Uterus (tissue), 4 donors: ENCODE data around the gene ADORA2A. TPM values are rescaled to one million over a fixed set of nuclear protein-coding genes. Genes with fewer than 3 reads are reported as not detected.
A peak's percentile ranks its signal among the peaks of the same experiment; 100 is the strongest.

Experiments
- DNase-seq, 2 donors: peaks; one replicate each; pipeline ENCODE4 v3.0.0-alpha.2; 2019 to 2020
- H3K27ac ChIP-seq, 2 donors: fragments of 200-600 bp; sonication (generic); 1 replicate in 1 of 2; 2 replicates in 1 of 2; pipeline ENCODE4 v1.5.1; 2016 to 2018
- H3K27me3 ChIP-seq, 2 donors: fragments of 200-600 bp; sonication (generic); one replicate each; pipeline ENCODE4 v1.5.1; 2018 to 2019; ENCODE audit warnings: control low read depth in 1 of 2
- H3K36me3 ChIP-seq, 2 donors: fragments of 200-600 bp; sonication (generic); one replicate each; pipeline ENCODE4 v1.5.1; 2019; ENCODE audit warnings: control low read depth in 1 of 2
- H3K4me1 ChIP-seq, 2 donors: fragments of 200-600 bp; sonication (generic); one replicate each; pipeline ENCODE4 v1.5.1; 2018 to 2019; ENCODE audit warnings: control low read depth in 1 of 2
- H3K4me3 ChIP-seq, 2 donors: fragments of 200-600 bp; sonication (generic); 1 replicate in 1 of 2; 2 replicates in 1 of 2; pipeline ENCODE4 v1.5.1; 2018 to 2019; ENCODE audit warnings: mild to moderate bottlenecking in 1 of 2
- H3K9me3 ChIP-seq, 2 donors: fragments of 200-600 bp; sonication (generic); one replicate each; pipeline ENCODE4 v1.5.1; 2019; ENCODE audit warnings: control low read depth in 1 of 2
- POLR2A ChIP-seq, 2 donors: fragments of 450-650 bp; IDR thresholded peaks; one replicate each; pipeline ENCODE4 v1.6.1; 2016; ENCODE audit warnings: antibody characterized with exemption in 2 of 2, mild to moderate bottlenecking in 1 of 2, moderate library complexity in 1 of 2
- intact Hi-C: fragments of 100-400 bp; cut with DNase I; formaldehyde crosslinking; loops from one replicate; pipeline ENCODE4 v1.15.1; 2023; ENCODE audit warnings: low total_unique reads
- total RNA-seq, 4 donors: library from RNA; depleted of rRNA in 3 of 4; stranded (reverse); fragments of >200 nt in 3 of 4; gene quantifications; one replicate each; pipeline versions ENCODE4 v1.1.0 to v1.2.4, GENCODE V29; 2014 to 2023
- TF ChIP-seq, protein P1 (sequence below), 4 experiments: fragments of 200-600 bp in 2 of 4; fragments of 450-650 bp in 2 of 4; sonication (generic) in 2 of 4; IDR thresholded peaks; one replicate each; pipeline ENCODE4 v1.5.1; 2016 to 2019; ENCODE audit warnings: antibody characterized with exemption in 4 of 4, mild to moderate bottlenecking in 2 of 4, moderate library complexity in 1 of 4
- donor health status: DM: yes; HTN: yes; CAD: no.

The ADORA2A gene
- total RNA-seq, 4 donors from 2014 or later, result 3.3 to 9.9 (median 8.9) TPM; not detected in 1

DNA sequence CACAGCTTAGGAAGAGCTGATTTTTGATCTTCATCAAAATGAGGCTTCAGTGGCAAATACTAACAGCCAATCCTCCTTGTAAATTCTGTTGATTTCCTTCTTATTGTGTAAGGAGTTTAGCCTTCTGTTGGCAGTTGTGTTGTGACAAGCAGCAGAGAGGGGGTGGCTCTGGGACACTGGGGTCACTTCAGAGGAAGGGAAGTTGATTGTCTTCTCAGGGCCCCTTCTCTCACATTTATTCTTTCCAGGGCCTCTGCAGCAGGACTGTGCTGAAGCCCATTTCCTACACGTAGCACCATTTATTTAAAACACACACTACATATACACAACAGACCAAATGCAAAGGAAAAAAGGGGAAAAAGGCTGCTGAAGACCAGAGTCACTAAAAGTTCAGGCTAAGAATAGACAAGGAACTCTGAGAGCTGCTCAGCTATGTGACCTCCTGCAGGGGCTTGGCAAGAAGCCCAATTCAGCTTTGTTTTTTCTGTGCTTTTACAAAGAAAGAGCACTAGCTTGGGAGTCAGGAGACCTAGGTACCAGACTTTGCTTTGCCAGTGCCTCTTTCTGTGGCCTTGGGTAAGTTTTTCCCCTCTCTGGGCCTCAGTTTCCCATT is 39.4 kb downstream of the ADORA2A start:
- H3K27ac ChIP-seq, result peak overlapping the region; percentile 12 to 45
- H3K4me1 ChIP-seq, result no peaks in the 10 kb centered on the region
- no peak for TF ChIP-seq POLR2A (IDR thresholded peaks at IDR 0.05)
- TF ChIP-seq, protein P1, sequence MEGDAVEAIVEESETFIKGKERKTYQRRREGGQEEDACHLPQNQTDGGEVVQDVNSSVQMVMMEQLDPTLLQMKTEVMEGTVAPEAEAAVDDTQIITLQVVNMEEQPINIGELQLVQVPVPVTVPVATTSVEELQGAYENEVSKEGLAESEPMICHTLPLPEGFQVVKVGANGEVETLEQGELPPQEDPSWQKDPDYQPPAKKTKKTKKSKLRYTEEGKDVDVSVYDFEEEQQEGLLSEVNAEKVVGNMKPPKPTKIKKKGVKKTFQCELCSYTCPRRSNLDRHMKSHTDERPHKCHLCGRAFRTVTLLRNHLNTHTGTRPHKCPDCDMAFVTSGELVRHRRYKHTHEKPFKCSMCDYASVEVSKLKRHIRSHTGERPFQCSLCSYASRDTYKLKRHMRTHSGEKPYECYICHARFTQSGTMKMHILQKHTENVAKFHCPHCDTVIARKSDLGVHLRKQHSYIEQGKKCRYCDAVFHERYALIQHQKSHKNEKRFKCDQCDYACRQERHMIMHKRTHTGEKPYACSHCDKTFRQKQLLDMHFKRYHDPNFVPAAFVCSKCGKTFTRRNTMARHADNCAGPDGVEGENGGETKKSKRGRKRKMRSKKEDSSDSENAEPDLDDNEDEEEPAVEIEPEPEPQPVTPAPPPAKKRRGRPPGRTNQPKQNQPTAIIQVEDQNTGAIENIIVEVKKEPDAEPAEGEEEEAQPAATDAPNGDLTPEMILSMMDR (IDR thresholded peaks at IDR 0.05), result no peak
- no peaks in the 10 kb centered on the region for H3K27me3 ChIP-seq
- no peak overlapping the region for H3K4me3 ChIP-seq
- DNase-seq, result peak; percentile 25 to 33
- no peaks in the 10 kb centered on the region for H3K36me3 ChIP-seq
- intact Hi-C loops, result no loop called here
- no peaks in the 10 kb centered on the region for H3K9me3 ChIP-seq

DNA sequence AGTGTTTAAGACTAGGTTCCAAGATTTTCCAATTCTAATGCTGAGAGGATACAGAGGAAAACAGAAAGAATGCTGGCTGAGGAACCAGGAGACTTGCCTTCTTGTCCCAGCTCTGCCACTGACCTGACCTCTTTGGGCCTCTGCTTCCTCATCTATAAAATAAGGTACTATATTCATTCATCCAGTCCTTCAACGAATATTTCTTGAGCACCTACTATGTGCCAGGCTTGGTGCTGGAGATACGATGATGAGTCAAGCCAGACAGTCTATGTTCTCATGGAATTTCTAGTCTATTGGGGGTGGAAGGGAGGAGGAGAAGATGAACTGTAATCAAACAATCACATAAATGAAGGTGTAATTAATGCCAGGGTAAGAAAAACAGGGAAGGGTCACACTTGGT is 39.9 kb downstream of the ADORA2A start:
- H3K27ac ChIP-seq, result no peak overlapping the region
- intact Hi-C loops, result no loop called here

DNA sequence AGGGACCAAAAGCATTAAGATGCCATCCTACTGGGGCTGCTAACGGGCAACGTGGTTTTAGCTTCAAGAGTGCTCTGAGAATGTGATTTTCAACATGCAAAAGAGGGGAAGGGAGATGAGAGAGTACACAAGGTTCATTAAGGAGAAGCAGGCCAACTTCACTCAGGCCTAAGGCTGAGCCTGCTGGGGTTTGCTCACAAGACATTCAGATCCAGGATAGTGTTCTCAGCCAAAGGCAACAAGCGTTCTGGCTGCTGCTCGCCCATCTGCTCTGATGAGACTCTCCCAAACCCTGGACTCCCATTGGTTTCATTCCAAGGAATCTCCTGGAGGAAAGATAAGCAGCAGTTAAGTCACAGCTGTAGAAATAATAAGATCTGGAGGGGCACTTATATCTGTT is 44.2 kb downstream of the ADORA2A start:
- peak; percentile 59 to 70 for DNase-seq
- H3K36me3 ChIP-seq, result no peaks in the 10 kb centered on the region
- H3K4me1 ChIP-seq, result no peaks in the 10 kb centered on the region
- TF ChIP-seq POLR2A (IDR thresholded peaks at IDR 0.05), result no peak
- TF ChIP-seq, protein P1 (IDR thresholded peaks at IDR 0.05), result no peak
- H3K4me3 ChIP-seq, result no peak overlapping the region
- intact Hi-C loops, result no loop called here
- H3K9me3 ChIP-seq, result no peaks in the 10 kb centered on the region
- peak overlapping the region; percentile 25 to 59 for H3K27ac ChIP-seq
- H3K27me3 ChIP-seq, result no peaks in the 10 kb centered on the region

More for the DNA sequence above, 39.9 kb downstream of the ADORA2A start:
- Histone ChIP-seq H3K4me1 (no peaks in the 10 kb centered on the region), H3K27me3 (no peaks in the 10 kb centered on the region), H3K36me3 (no peaks in the 10 kb centered on the region), H3K9me3 (no peaks in the 10 kb centered on the region), H3K4me3 (no peak overlapping the region)
- no peak for DNase-seq
- TF ChIP-seq, protein P1 (IDR thresholded peaks at IDR 0.05), result no peak
- no peak for TF ChIP-seq POLR2A (IDR thresholded peaks at IDR 0.05)

DNA sequence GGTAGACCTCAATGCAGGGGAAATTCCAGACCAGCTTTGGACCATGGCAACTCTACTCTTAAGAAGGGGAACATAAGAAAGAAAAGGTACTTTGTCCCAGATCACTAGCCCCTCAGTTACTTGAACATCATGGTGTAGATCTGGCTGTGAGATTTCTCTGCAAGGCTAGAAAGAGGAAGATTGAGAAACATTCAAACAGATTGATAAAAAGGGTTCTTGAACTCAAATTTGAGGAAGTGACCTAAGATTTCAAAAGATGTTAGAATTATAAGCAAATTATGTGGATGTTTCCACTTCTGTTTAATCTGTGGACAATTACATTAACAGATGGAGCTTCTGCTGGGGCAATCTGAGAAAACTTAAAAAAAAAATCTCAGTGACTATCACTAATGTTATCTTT is 45.9 kb downstream of the ADORA2A start:
- intact Hi-C loops, result no loop called here
- Histone ChIP-seq H3K4me3 (no peak overlapping the region), H3K4me1 (no peaks in the 10 kb centered on the region), H3K27ac (no peak overlapping the region), H3K36me3 (no peaks in the 10 kb centered on the region), H3K9me3 (no peaks in the 10 kb centered on the region), H3K27me3 (no peaks in the 10 kb centered on the region)
- no peak for TF ChIP-seq POLR2A (IDR thresholded peaks at IDR 0.05)
- TF ChIP-seq, protein P1 (IDR thresholded peaks at IDR 0.05), result no peak
- DNase-seq, result no peak

DNA sequence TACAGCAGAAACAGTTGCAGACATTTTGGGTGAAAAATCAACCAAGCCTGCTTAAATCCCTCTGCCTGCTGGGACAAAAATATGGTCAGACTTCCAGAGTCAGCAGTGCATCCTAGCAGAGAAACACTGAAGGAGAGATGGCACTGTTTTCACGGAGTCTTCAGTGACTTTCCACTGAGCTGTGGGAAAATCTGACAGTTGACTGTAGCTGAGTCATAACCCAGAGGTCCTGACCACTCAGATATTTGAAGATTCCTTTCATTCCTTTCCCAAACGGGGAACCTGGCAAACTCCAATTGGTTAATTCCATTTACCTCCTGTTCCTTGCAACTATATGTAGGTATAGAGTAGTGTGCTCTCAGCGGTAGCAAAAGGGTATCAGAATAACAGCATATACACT is 46.8 kb downstream of the ADORA2A start:
- H3K4me3 ChIP-seq, result no peak overlapping the region
- H3K36me3 ChIP-seq, result no peaks in the 10 kb centered on the region
- intact Hi-C loops, result no loop called here
- H3K27ac ChIP-seq, result no peak overlapping the region
- TF ChIP-seq POLR2A (IDR thresholded peaks at IDR 0.05), result no peak
- TF ChIP-seq, protein P1 (IDR thresholded peaks at IDR 0.05), result no peak
- H3K9me3 ChIP-seq, result no peaks in the 10 kb centered on the region
- no peak for DNase-seq
- H3K27me3 ChIP-seq, result no peaks in the 10 kb centered on the region
- no peaks in the 10 kb centered on the region for H3K4me1 ChIP-seq
